Caco-2 (cell line): ENCODE results near the gene SRGAP3. TPM values are rescaled to one million over a fixed set of nuclear protein-coding genes. Genes with fewer than 3 reads are reported as not detected.

Experiments used
- BruUV-seq: library from RNA; stranded (reverse); fragments of 400-500 nt; replicated peaks from 2 replicates; lab custom pipeline; 2021; lab: Mats Ljungman, UMichigan
- CTCF ChIA-PET: fragments of 300-600 bp; sonication (Branson Sonifier 250); formaldehyde crosslinking; loops from one replicate; lab custom pipeline; 2022; ENCODE audit warnings: antibody characterized with exemption; lab: Charles Lee
- POLR2A ChIA-PET: fragments of 300-600 bp; sonication (Branson Sonifier 250); formaldehyde crosslinking; loops from one replicate; lab custom pipeline; 2022; ENCODE audit warnings: antibody characterized with exemption; lab: Charles Lee
- DNase-seq, 2 experiments: peaks; one replicate each; pipeline versions ENCODE4 v3.0.0 to v3.0.0-alpha.2; 2020 to 2022
- H3K27me3 ChIP-seq: replicated peaks from 2 replicates; pipeline ENCODE4 v1.6.0; 2011; ENCODE audit warnings: low read length; ENCODE audit not compliant: control insufficient read depth, insufficient read depth
- H3K36me3 ChIP-seq: 2 replicates; pipeline ENCODE4 v1.5.1; 2011; ENCODE audit warnings: low read length; ENCODE audit not compliant: control insufficient read depth, insufficient read depth
- H3K4me1 ChIP-seq: fragments of 250-450 bp; sonication (Bioruptor Pico); 2 replicates; pipeline ENCODE4 v1.5.1; 2020; ENCODE audit warnings: mild to moderate bottlenecking
- H3K4me3 ChIP-seq: 2 replicates; pipeline ENCODE4 v1.5.1; 2011; ENCODE audit warnings: low read depth, mild to moderate bottlenecking, control low read depth, low read length
- H3K9me3 ChIP-seq: fragments of 250-450 bp; sonication (Bioruptor Pico); 2 replicates; pipeline ENCODE4 v1.5.1; 2020; ENCODE audit warnings: mild to moderate bottlenecking, moderate library complexity
- H3K27ac Mint-ChIP-seq: one replicate; pipeline ENCODE4 v1.8.0; 2022; ENCODE audit warnings: mixed read lengths; ENCODE audit not compliant: unreplicated experiment
- H3K27me3 Mint-ChIP-seq: one replicate; pipeline ENCODE4 v1.8.0; 2022; ENCODE audit warnings: mixed read lengths; ENCODE audit not compliant: insufficient read depth, unreplicated experiment
- H3K36me3 Mint-ChIP-seq: one replicate; pipeline ENCODE4 v1.8.0; 2022; ENCODE audit warnings: mild to moderate bottlenecking, mixed read lengths; ENCODE audit not compliant: insufficient read depth, unreplicated experiment
- H3K4me1 Mint-ChIP-seq: one replicate; pipeline ENCODE4 v1.8.0; 2022; ENCODE audit warnings: low read depth, mixed read lengths; ENCODE audit not compliant: unreplicated experiment
- H3K4me3 Mint-ChIP-seq: one replicate; pipeline ENCODE4 v1.8.0; 2022; ENCODE audit warnings: mild to moderate bottlenecking, moderate library complexity, mixed read lengths; ENCODE audit not compliant: unreplicated experiment
- H3K9me3 Mint-ChIP-seq: one replicate; pipeline ENCODE4 v1.8.0; 2022; ENCODE audit warnings: mixed read lengths; ENCODE audit not compliant: unreplicated experiment
- intact Hi-C: fragments of 100-400 bp; cut with micrococcal nuclease; formaldehyde crosslinking; loops from one replicate; pipeline ENCODE4 v1.10.0; 2022; ENCODE audit not compliant: unreplicated experiment
- total RNA-seq: library from RNA; stranded (reverse); gene quantifications from 2 replicates; pipeline ENCODE4 v1.2.3, GENCODE V29; 2022
- TF ChIP-seq, protein P1 (sequence below), 2 experiments: fragments of 200-600 bp in 1 of 2; IDR thresholded peaks; 1 replicate in 1 of 2; 2 replicates in 1 of 2; pipeline versions ENCODE4 v1.5.1 to v1.8.0; 2011 to 2022; ENCODE audit warnings: antibody characterized with exemption in 1 of 2, control low read depth in 1 of 2, inconsistent platforms in 1 of 2, low read depth in 1 of 2, low read length in 1 of 2, mild to moderate bottlenecking in 1 of 2, moderate library complexity in 1 of 2; ENCODE audit not compliant: insufficient read depth in 1 of 2, severe bottlenecking in 1 of 2, unreplicated experiment in 1 of 2

The SRGAP3 gene
- total RNA-seq, 1 experiment from 2014 or later, result 1.3 TPM

GRCh38 chr3:9041626-9042025, 207.8 kb downstream of the SRGAP3 start:
- no peaks in the 10 kb centered on the region for H3K9me3 Mint-ChIP-seq
- no peak overlapping the region for H3K27ac Mint-ChIP-seq
- TF ChIP-seq, protein P1, sequence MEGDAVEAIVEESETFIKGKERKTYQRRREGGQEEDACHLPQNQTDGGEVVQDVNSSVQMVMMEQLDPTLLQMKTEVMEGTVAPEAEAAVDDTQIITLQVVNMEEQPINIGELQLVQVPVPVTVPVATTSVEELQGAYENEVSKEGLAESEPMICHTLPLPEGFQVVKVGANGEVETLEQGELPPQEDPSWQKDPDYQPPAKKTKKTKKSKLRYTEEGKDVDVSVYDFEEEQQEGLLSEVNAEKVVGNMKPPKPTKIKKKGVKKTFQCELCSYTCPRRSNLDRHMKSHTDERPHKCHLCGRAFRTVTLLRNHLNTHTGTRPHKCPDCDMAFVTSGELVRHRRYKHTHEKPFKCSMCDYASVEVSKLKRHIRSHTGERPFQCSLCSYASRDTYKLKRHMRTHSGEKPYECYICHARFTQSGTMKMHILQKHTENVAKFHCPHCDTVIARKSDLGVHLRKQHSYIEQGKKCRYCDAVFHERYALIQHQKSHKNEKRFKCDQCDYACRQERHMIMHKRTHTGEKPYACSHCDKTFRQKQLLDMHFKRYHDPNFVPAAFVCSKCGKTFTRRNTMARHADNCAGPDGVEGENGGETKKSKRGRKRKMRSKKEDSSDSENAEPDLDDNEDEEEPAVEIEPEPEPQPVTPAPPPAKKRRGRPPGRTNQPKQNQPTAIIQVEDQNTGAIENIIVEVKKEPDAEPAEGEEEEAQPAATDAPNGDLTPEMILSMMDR (IDR thresholded peaks at IDR 0.05; ENCODE audit: insufficient read depth in 1 of 2, low read depth in 1 of 2, low read length in 1 of 2, severe bottlenecking in 1 of 2, unreplicated experiment in 1 of 2), result no peak
- intact Hi-C loops, result no loop called here
- Histone ChIP-seq H3K27me3 (no peaks in the 10 kb centered on the region), H3K9me3 (no peaks in the 10 kb centered on the region), H3K36me3 (no peaks in the 10 kb centered on the region), H3K4me1 (no peaks in the 10 kb centered on the region), H3K4me3 (no peak overlapping the region)
- no peaks in the 10 kb centered on the region for H3K4me1 Mint-ChIP-seq
- POLR2A ChIA-PET, result no interaction called here
- no peak overlapping the region for H3K4me3 Mint-ChIP-seq
- DNase-seq, result no peak
- H3K36me3 Mint-ChIP-seq, result no peaks in the 10 kb centered on the region
- no TSS peak for BruUV-seq
- CTCF ChIA-PET, result no interaction called here
- H3K27me3 Mint-ChIP-seq, result peaks cover 3% of the 10 kb centered on the region

- ChIA-PET CTCF (no interaction called here), POLR2A (no interaction called here)
- no peak overlapping the region for H3K4me3 ChIP-seq
- no peaks in the 10 kb centered on the region for H3K9me3 ChIP-seq
- no peak for DNase-seq
- BruUV-seq, result no TSS peak
- H3K36me3 ChIP-seq, result no peaks in the 10 kb centered on the region
- Mint-ChIP-seq H3K4me3 (no peak overlapping the region), H3K4me1 (no peaks in the 10 kb centered on the region), H3K36me3 (no peaks in the 10 kb centered on the region), H3K9me3 (no peaks in the 10 kb centered on the region), H3K27me3 (peaks cover 3% of the 10 kb centered on the region), H3K27ac (no peak overlapping the region)
- no peaks in the 10 kb centered on the region for H3K27me3 ChIP-seq
- TF ChIP-seq, protein P1 (IDR thresholded peaks at IDR 0.05; ENCODE audit: insufficient read depth in 1 of 2, low read depth in 1 of 2, low read length in 1 of 2, severe bottlenecking in 1 of 2, unreplicated experiment in 1 of 2), result no peak
- intact Hi-C loops, result no loop called here
- H3K4me1 ChIP-seq, result no peaks in the 10 kb centered on the region
Observed at GRCh38 chr3:9040996-9041395, 208.4 kb downstream of the SRGAP3 start.

DNA sequence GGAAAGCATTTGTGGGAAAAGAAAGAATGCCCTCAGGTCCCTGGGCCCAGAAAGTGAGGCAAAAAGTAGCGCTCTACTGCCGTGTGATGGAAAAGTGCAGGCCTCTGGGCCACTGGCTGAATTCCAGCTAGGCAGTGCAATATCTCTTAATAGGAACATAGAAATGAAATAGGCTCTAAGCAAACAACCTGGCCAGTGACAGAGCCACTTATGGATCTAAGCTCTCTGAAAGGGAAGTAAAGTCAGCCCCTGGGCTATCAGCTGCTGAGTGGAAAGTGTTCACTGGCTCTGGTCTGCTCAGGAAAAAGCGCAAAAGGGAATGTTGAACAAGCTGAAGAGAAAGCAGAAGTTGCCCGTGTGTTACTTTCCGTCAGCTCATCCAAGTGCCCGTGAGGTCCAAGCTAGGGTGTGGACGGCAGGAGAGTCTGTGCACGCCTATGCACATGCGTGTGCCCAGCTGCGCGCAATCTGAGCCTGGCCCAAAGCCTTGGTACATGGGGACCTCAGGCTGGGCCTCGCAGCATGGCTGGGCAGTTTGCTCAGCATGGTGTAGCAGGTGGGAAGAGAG, 212.2 kb downstream of the SRGAP3 start:
- no peaks in the 10 kb centered on the region for H3K36me3 ChIP-seq
- peaks cover 3% of the 10 kb centered on the region for H3K27me3 Mint-ChIP-seq
- TF ChIP-seq, protein P1 (IDR thresholded peaks at IDR 0.05; ENCODE audit: insufficient read depth in 1 of 2, low read depth in 1 of 2, low read length in 1 of 2, severe bottlenecking in 1 of 2, unreplicated experiment in 1 of 2), result no peak
- H3K4me1 ChIP-seq, result no peaks in the 10 kb centered on the region
- H3K27ac Mint-ChIP-seq, result no peak overlapping the region
- CTCF ChIA-PET, result interaction anchor here (0.6 kb wide), 1 partner anchor 9 kb away, joined by 5 read pairs; no protein-coding TSS in a partner anchor
- POLR2A ChIA-PET, result no interaction called here
- H3K4me3 ChIP-seq, result no peak overlapping the region
- H3K9me3 ChIP-seq, result no peaks in the 10 kb centered on the region
- H3K9me3 Mint-ChIP-seq, result no peaks in the 10 kb centered on the region
- intact Hi-C loops, result no loop called here
- no peak for DNase-seq
- H3K36me3 Mint-ChIP-seq, result no peaks in the 10 kb centered on the region
- no TSS peak for BruUV-seq
- no peak overlapping the region for H3K4me3 Mint-ChIP-seq
- no peaks in the 10 kb centered on the region for H3K27me3 ChIP-seq
- no peaks in the 10 kb centered on the region for H3K4me1 Mint-ChIP-seq
